Gastrocnemius medialis (tissue), 4 donors: Measurements from ENCODE around the gene CLSTN2.

Experiments
- CTCF ChIP-seq, 5 experiments: fragments of 450-650 bp in 3 of 5; fragments of 200-600 bp in 2 of 5; sonication (generic) in 2 of 5; IDR thresholded peaks in 4 of 5; conservative IDR thresholded peaks in 1 of 5; 1 replicate in 4 of 5; 2 replicates in 1 of 5; pipeline ENCODE4 v1.5.1; 2016 to 2019; ENCODE audit warnings: antibody characterized with exemption in 5 of 5, mild to moderate bottlenecking in 3 of 5, moderate library complexity in 3 of 5
- POLR2A ChIP-seq, 2 donors: fragments of 450-650 bp; IDR thresholded peaks; one replicate each; pipeline ENCODE4 v1.6.1; 2017; ENCODE audit warnings: antibody characterized with exemption in 2 of 2, mild to moderate bottlenecking in 2 of 2, moderate library complexity in 2 of 2

- no peak for TF ChIP-seq CTCF (IDR thresholded peaks at IDR 0.05 in 4 of 5, conservative IDR thresholded peaks at IDR 0.05 in 1 of 5)
- TF ChIP-seq POLR2A (IDR thresholded peaks at IDR 0.05) = no peak
These were observed 28.6 kb upstream of the CLSTN2 start for GRCh38 chr3:139906418-139906817.
